Measurements from ENCODE around the gene INTS7. TPM values are rescaled to one million over a fixed set of nuclear protein-coding genes. Genes with fewer than 3 reads are reported as not detected.

The INTS7 gene
- total RNA-seq, 6 donors from 2014 or later = 8.3 to 16.7 (median 14.6) TPM

DNA sequence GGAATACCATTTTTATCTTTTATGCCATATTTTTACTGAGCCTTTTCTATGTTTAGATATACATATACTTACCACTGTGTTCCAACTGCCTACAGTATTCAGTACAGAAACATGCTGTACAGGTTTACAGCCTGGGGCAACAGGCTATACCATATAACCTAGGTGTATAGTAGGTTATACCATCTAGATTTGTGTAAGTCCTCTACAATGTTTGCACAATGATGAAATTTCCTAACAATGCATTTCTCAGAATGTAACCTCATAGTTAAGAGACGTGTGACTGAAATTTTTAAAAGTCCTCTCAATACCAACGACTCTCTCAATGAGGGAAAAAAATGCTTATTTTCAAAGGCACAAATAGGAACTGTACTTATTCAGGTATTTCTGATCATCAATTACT is 21.7 kb downstream of the INTS7 start:
- TF ChIP-seq, protein P1, sequence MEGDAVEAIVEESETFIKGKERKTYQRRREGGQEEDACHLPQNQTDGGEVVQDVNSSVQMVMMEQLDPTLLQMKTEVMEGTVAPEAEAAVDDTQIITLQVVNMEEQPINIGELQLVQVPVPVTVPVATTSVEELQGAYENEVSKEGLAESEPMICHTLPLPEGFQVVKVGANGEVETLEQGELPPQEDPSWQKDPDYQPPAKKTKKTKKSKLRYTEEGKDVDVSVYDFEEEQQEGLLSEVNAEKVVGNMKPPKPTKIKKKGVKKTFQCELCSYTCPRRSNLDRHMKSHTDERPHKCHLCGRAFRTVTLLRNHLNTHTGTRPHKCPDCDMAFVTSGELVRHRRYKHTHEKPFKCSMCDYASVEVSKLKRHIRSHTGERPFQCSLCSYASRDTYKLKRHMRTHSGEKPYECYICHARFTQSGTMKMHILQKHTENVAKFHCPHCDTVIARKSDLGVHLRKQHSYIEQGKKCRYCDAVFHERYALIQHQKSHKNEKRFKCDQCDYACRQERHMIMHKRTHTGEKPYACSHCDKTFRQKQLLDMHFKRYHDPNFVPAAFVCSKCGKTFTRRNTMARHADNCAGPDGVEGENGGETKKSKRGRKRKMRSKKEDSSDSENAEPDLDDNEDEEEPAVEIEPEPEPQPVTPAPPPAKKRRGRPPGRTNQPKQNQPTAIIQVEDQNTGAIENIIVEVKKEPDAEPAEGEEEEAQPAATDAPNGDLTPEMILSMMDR (IDR thresholded peaks at IDR 0.05) = no peak
- TF ChIP-seq POLR2A (IDR thresholded peaks at IDR 0.05) = no peak
- TF ChIP-seq POLR2AphosphoS5 (IDR thresholded peaks at IDR 0.05) = no peak
- TF ChIP-seq EP300 (IDR thresholded peaks at IDR 0.05) = no peak
- Histone ChIP-seq H3K27me3 (no peaks in the 10 kb centered on the region), H3K9me3 (peaks cover 0 to 3% (median 0%) of the 10 kb centered on the region in 4 donors), H3K4me3 (no peak overlapping the region), H3K36me3 (peaks cover 0 to 11% (median 0%) of the 10 kb centered on the region in 4 donors), H3K4me1 (peaks cover 0 to 20% (median 2%) of the 10 kb centered on the region in 4 donors), H3K27ac (no peak overlapping the region)
- DNase-seq = no peak
- ATAC-seq (ENCODE audit: low FRiP score in 2 of 2) = no peak
- 55 to 60% methylated on average over 2 of the region's 2 CpGs for WGBS, 2 donors

DNA sequence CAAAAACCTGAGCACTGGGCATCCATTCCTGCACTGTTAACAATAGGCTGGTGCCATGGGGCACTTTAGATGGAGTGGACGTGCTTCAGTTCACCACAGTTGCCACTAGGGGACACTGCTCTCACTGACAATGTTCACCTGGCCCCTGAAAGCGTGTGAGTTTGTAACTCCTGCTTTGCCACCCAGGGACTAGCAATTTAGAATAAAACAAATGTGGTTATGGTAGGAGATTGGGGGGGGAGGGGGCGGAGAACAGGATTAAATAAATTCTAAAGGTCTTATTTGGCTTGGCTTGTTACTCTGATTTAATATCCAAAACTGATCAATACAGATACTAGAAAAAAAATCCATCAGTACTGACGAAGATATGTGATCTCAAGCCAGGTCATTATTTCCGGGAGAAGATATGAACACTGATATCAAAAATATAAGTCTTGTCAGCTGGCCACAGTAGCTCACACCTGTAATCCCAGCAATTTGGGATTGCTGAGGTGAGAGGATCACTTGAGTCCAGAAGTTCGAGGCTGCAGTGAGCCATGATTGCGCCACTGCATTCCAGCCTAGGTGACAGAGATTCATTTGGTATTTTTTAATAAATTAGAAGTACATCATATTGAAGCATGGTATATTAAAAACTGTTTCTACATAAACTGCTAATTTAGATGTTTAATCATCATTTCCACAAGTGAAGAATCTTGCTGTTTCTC is 23.2 kb downstream of the INTS7 start:
- no peak overlapping the region for H3K27ac ChIP-seq
- H3K4me3 ChIP-seq = no peak overlapping the region
- TF ChIP-seq EP300 (IDR thresholded peaks at IDR 0.05) (no peak), POLR2A (IDR thresholded peaks at IDR 0.05) (no peak), POLR2AphosphoS5 (IDR thresholded peaks at IDR 0.05) (no peak)
- TF ChIP-seq, protein P1 (IDR thresholded peaks at IDR 0.05) = peak; percentile 79 to 99 (median 89)
- peaks cover 0 to 20% (median 2%) of the 10 kb centered on the region in 4 donors for H3K4me1 ChIP-seq
- ATAC-seq (ENCODE audit: low FRiP score in 2 of 2) = peak; percentile 93 to 95
- peaks cover 0 to 11% (median 2%) of the 10 kb centered on the region in 4 donors for H3K36me3 ChIP-seq
- WGBS, 2 donors = 55 to 56% methylated on average over 7 of the region's 7 CpGs
- DNase-seq = peak in 1 of 2 donors; percentile 81
- peaks cover 0 to 3% (median 0%) of the 10 kb centered on the region in 4 donors for H3K9me3 ChIP-seq
- H3K27me3 ChIP-seq = no peaks in the 10 kb centered on the region

DNA sequence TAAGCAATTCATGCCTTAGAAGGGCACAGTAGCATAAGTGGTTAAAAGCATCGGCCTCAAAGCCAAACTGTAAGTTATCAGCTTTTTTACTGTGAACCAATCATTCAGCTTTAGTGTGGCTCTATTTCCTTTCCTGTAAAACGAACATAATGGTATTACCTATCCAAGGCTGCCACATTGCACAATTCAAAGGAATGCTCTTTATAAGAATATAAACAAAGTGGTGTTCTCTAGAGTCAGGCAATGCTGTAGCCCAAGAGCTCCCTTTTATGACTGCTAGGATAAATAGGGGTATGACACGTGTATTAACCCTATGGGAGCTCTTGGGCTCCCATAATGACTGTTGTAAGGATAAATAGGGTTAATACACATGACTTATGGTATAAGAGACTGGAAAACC is 25.4 kb downstream of the INTS7 start:
- Histone ChIP-seq H3K4me1 (peaks cover 0 to 20% (median 0%) of the 10 kb centered on the region in 4 donors), H3K27ac (no peak overlapping the region), H3K27me3 (no peaks in the 10 kb centered on the region), H3K36me3 (peaks cover 0 to 21% (median 8%) of the 10 kb centered on the region in 4 donors), H3K4me3 (no peak overlapping the region), H3K9me3 (peaks cover 0 to 3% (median 0%) of the 10 kb centered on the region in 4 donors)
- no peak for ATAC-seq (ENCODE audit: low FRiP score in 2 of 2)
- TF ChIP-seq POLR2A (IDR thresholded peaks at IDR 0.05) = no peak
- TF ChIP-seq EP300 (IDR thresholded peaks at IDR 0.05) = no peak
- TF ChIP-seq POLR2AphosphoS5 (IDR thresholded peaks at IDR 0.05) = no peak
- TF ChIP-seq, protein P1 (IDR thresholded peaks at IDR 0.05) = no peak
- no peak for DNase-seq
- 55 to 77% methylated on average over 3 of the region's 3 CpGs for WGBS, 2 donors

DNA sequence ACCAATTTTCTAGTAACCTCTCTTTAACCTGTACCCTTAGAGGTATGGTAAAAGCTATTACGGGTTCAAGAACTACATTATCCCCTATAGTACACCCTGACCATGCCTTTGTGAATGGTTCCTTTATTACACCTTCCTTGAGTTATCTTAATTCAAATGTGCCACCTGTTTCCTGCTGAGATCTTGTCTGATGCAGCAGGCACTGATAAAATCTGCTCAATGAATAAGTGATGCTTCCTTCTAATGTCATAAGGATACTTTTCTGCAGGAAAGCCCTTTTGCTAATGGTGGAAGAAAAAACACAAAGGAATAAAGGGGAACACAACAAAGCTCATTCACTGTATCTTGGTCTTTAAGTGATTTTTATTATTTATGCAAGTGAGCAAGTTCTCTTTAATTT is 25.8 kb downstream of the INTS7 start:
- peaks cover 0 to 17% (median 8%) of the 10 kb centered on the region in 4 donors for H3K36me3 ChIP-seq
- ATAC-seq (ENCODE audit: low FRiP score in 2 of 2) = no peak
- H3K27ac ChIP-seq = no peak overlapping the region
- H3K4me1 ChIP-seq = peaks cover 0 to 20% (median 0%) of the 10 kb centered on the region in 4 donors
- 88 to 94% methylated on average over 1 of the region's 1 CpG for WGBS, 2 donors
- no peaks in the 10 kb centered on the region for H3K27me3 ChIP-seq
- DNase-seq = no peak
- H3K4me3 ChIP-seq = no peak overlapping the region
- no peaks in the 10 kb centered on the region for H3K9me3 ChIP-seq
- TF ChIP-seq, protein P1 (IDR thresholded peaks at IDR 0.05) = no peak
- TF ChIP-seq POLR2A (IDR thresholded peaks at IDR 0.05) = no peak
- TF ChIP-seq EP300 (IDR thresholded peaks at IDR 0.05) = no peak
- no peak for TF ChIP-seq POLR2AphosphoS5 (IDR thresholded peaks at IDR 0.05)

All from upper lobe of left lung (tissue), 6 donors.